GM19468 (cell line): ENCODE data around the gene CPNE2.
"Not testable (repeated sequence)": the region's sequence is repeated elsewhere in the genome, so short reads cannot be mapped to it uniquely, and the experiment has no call there.

Experiments used
- ATAC-seq: cut with Tn5 transposase; IDR thresholded peaks from one replicate; pipeline ENCODE4 v1.9.1; 2021; ENCODE audit warnings: mild to moderate bottlenecking, moderate library complexity, moderate number of reproducible peaks; ENCODE audit not compliant: unreplicated experiment; ENCODE audit errors: extremely low read depth

Gene CPNE2

GRCh38 chr16:57096192-57096591, 3.8 kb downstream of the CPNE2 start:
- no peak for ATAC-seq

- no peak for ATAC-seq
Measured at GRCh38 chr16:57096793-57097192, 4.4 kb downstream of the CPNE2 start.

- no peak for ATAC-seq
Measured at GRCh38 chr16:57098188-57098841, 5.9 kb downstream of the CPNE2 start.

- not testable (repeated sequence) for ATAC-seq
Measured at GRCh38 chr16:57099965-57100364, 7.6 kb downstream of the CPNE2 start.

GRCh38 chr16:57100445-57100844, 8.1 kb downstream of the CPNE2 start:
- no peak for ATAC-seq

GRCh38 chr16:57102888-57103851, 10.8 kb downstream of the CPNE2 start:
- ATAC-seq = no peak

- no peak for ATAC-seq
Measured at GRCh38 chr16:57104706-57105105, 12.3 kb downstream of the CPNE2 start.

- ATAC-seq = no peak
Measured at GRCh38 chr16:57105184-57105583, 12.8 kb downstream of the CPNE2 start.

- no peak for ATAC-seq
Measured at GRCh38 chr16:57106767-57107166, 14.4 kb downstream of the CPNE2 start.

- ATAC-seq = no peak
Measured at GRCh38 chr16:57107321-57107922, 15.0 kb downstream of the CPNE2 start.

GRCh38 chr16:57108432-57108831, 16.0 kb downstream of the CPNE2 start:
- no peak for ATAC-seq

GRCh38 chr16:57109259-57110105, 17.1 kb downstream of the CPNE2 start:
- ATAC-seq = not testable (repeated sequence)

GRCh38 chr16:57110937-57111336, 18.6 kb downstream of the CPNE2 start:
- ATAC-seq = no peak

- no peak for ATAC-seq
Measured at GRCh38 chr16:57111420-57111819, 19.0 kb downstream of the CPNE2 start.

- no peak for ATAC-seq
Measured at GRCh38 chr16:57112403-57113041, 20.1 kb downstream of the CPNE2 start.

GRCh38 chr16:57113042-57113453, 20.7 kb downstream of the CPNE2 start:
- ATAC-seq = no peak

- no peak for ATAC-seq
Measured at GRCh38 chr16:57113664-57114063, 21.3 kb downstream of the CPNE2 start.

- ATAC-seq = no peak
Measured at GRCh38 chr16:57115168-57115513, 22.8 kb downstream of the CPNE2 start.

- no peak for ATAC-seq
Measured at GRCh38 chr16:57115514-57116182, 23.3 kb downstream of the CPNE2 start.
